Stomach (tissue), 9 donors: Measurements from ENCODE around the gene DHRS1. TPM values are rescaled to one million over a fixed set of nuclear protein-coding genes. Genes with fewer than 3 reads are reported as not detected.

Experiments
- DNase-seq, 2 donors: peaks; one replicate each; pipeline versions ENCODE4 v3.0.0 to v3.0.0-alpha.2; 2013 to 2019
- H3K27ac ChIP-seq, 5 donors: fragments of 200-600 bp in 4 of 5; sonication (generic) in 4 of 5; one replicate each; pipeline ENCODE4 v1.5.1; 2013 to 2019; ENCODE audit warnings: mild to moderate bottlenecking in 1 of 5, moderate library complexity in 1 of 5
- H3K27me3 ChIP-seq, 3 donors: fragments of 200-600 bp; sonication (generic); one replicate each; pipeline ENCODE4 v1.5.1; 2017 to 2019; ENCODE audit warnings: mixed run types in 1 of 3
- H3K36me3 ChIP-seq, 4 donors: fragments of 200-600 bp; sonication (generic); 1 replicate in 3 of 4; 2 replicates in 1 of 4; pipeline ENCODE4 v1.5.1; 2016 to 2019
- H3K4me1 ChIP-seq, 4 donors: fragments of 200-600 bp; sonication (generic); one replicate each; pipeline ENCODE4 v1.5.1; 2016 to 2019
- H3K4me3 ChIP-seq, 4 donors: fragments of 200-600 bp; sonication (generic) in 3 of 4; one replicate each; pipeline ENCODE4 v1.5.1; 2016 to 2019; ENCODE audit warnings: mild to moderate bottlenecking in 1 of 4
- H3K9me3 ChIP-seq, 4 donors: fragments of 200-600 bp; sonication (generic); one replicate each; pipeline ENCODE4 v1.5.1; 2016 to 2019
- EP300 ChIP-seq: sonication (generic); formaldehyde crosslinking; IDR thresholded peaks from one replicate; pipeline ENCODE4 v1.6.1; 2017; ENCODE audit warnings: antibody characterized with exemption
- POLR2A ChIP-seq, 4 donors: fragments of 450-650 bp; IDR thresholded peaks; one replicate each; pipeline ENCODE4 v1.6.1; 2016; ENCODE audit warnings: antibody characterized with exemption in 4 of 4, control low read depth in 2 of 4, mild to moderate bottlenecking in 1 of 4, moderate library complexity in 1 of 4
- POLR2AphosphoS5 ChIP-seq, 3 donors: sonication (generic); formaldehyde crosslinking; IDR thresholded peaks; one replicate each; pipeline ENCODE4 v1.6.1; 2016; ENCODE audit warnings: antibody characterized with exemption in 3 of 3
- WGBS, 5 donors: extraction: QIAGEN DNeasy Blood & Tissue Kit in 3 of 5; methylation state at CpG; one replicate each; pipeline versions ENCODE4 v1.1.5 to v1.1.7; 2013 to 2018; 5-methylcytosine and 5-hydroxymethylcytosine counted together
- intact Hi-C: fragments of 100-400 bp; cut with DNase I; formaldehyde crosslinking; loops from one replicate; pipeline ENCODE4 v1.15.1; 2023; ENCODE audit warnings: low total_unique reads
- polyA plus RNA-seq, 3 donors: library from polyadenylated mRNA; stranded (reverse); fragments of 200-250 nt; gene quantifications; one replicate each; pipeline ENCODE4 v1.2.3, GENCODE V29; 2013
- total RNA-seq, 5 donors: library from RNA; depleted of rRNA; stranded (reverse); fragments of >200 nt; gene quantifications; one replicate each; pipeline versions ENCODE4 v1.1.0 to v1.2.3, GENCODE V29; 2014 to 2016
- TF ChIP-seq, protein P1 (sequence below), 7 experiments: fragments of 450-650 bp in 4 of 7; fragments of 200-600 bp in 3 of 7; sonication (generic) in 3 of 7; IDR thresholded peaks; one replicate each; pipeline ENCODE4 v1.5.1; 2016 to 2019; ENCODE audit warnings: antibody characterized with exemption in 7 of 7, control low read depth in 2 of 7, mild to moderate bottlenecking in 1 of 7
- donor health status: healthy with polysubstance abuse.
- donor health status: Bipolar disorder and iron deficiency.
- donor health status: healthy.

Gene DHRS1
- total and polyA plus RNA-seq, 8 donors: 5.3 to 71.9 (median 25.1) TPM

DNA sequence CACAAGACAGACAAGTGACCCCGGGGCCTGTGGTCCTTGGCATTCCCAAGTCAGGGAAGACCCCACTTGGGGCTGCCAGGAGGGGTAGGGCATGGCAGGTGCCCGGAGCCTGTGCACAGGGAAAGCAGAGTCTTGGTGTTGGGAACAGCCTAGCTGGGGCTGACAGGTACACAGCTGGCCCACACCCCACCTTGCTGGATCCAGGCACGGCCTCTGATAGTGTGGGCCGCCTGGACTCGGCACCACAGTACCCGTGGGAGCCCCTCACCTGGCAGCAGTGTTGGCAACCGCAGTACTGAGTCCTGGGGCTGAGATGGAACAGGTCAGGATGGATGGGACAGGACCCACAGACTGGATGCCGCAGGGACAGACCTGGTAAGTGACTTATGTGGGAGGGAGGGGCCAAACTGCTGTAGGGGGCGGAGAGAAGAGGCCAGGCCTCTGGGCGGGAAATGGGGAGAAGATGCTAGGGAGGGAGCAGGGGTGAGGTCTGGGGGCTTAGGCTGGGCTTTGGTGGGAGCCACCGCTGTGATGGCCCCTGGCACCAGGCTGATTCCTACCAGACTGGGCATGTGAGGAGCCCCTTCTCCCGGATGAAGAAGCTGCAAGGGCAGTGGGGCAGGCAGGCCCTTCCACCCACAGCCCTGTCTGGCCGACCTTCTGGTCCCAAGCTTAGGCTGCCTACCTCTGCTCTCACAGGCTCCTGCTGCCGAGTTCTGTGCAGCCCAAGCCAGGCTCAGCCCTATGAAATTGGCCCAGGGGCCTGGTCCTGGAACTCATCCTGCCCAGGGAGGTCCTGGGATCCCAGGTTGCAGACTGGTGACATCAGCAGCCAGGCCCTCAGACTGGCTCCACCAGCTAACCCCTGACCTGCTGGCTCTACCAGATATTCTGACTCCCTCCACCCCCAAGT lies 36.5 kb downstream of the DHRS1 start, which contains the start of gene TGM1:
Gene TGM1, minus strand, starts transcription at position 357 of the 913 bp plus-strand sequence. CDS start 825 bp downstream, outside the sequence.
- peaks cover 21 to 63% (median 36%) of the 10 kb centered on the region in 4 donors for H3K36me3 ChIP-seq

DNA sequence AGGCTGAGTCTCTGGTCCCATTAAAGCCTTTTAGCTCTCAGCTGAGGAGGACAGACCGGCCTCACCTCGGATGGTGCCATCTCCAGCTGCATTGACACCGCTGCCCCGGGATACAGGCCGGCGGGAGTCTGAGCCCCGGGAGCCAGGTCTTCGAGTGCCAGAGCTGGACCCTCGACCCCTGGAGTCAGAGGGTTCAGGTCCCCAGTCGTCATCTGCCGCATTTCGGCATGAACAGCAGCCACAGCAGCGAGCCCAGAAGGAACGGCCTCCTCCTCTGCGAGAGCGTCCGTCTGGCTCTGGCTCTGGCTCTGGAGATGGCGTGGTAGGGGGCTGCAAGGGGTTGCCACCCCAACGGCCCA lies 37.6 kb downstream of the DHRS1 start:
- 89 to 92% (median 91%) methylated on average over 6 to 19 of the region's 19 CpGs for WGBS, 5 donors
- H3K9me3 ChIP-seq: no peaks in the 10 kb centered on the region
- H3K27me3 ChIP-seq: no peaks in the 10 kb centered on the region
- no peak overlapping the region for H3K27ac ChIP-seq
- peaks cover 0 to 12% (median 6%) of the 10 kb centered on the region in 4 donors for H3K4me1 ChIP-seq
- TF ChIP-seq EP300 (no peak), POLR2AphosphoS5 (IDR thresholded peaks at IDR 0.05) (no peak), POLR2A (IDR thresholded peaks at IDR 0.05) (no peak)
- TF ChIP-seq, protein P1, sequence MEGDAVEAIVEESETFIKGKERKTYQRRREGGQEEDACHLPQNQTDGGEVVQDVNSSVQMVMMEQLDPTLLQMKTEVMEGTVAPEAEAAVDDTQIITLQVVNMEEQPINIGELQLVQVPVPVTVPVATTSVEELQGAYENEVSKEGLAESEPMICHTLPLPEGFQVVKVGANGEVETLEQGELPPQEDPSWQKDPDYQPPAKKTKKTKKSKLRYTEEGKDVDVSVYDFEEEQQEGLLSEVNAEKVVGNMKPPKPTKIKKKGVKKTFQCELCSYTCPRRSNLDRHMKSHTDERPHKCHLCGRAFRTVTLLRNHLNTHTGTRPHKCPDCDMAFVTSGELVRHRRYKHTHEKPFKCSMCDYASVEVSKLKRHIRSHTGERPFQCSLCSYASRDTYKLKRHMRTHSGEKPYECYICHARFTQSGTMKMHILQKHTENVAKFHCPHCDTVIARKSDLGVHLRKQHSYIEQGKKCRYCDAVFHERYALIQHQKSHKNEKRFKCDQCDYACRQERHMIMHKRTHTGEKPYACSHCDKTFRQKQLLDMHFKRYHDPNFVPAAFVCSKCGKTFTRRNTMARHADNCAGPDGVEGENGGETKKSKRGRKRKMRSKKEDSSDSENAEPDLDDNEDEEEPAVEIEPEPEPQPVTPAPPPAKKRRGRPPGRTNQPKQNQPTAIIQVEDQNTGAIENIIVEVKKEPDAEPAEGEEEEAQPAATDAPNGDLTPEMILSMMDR (IDR thresholded peaks at IDR 0.05): no peak
- H3K36me3 ChIP-seq: peaks cover 9 to 53% (median 25%) of the 10 kb centered on the region in 4 donors
- intact Hi-C loops: no loop called here
- H3K4me3 ChIP-seq: no peak overlapping the region
- no peak for DNase-seq

More for the DNA sequence above, 36.5 kb downstream of the DHRS1 start, which contains the start of gene TGM1:
- no peaks in the 10 kb centered on the region for H3K27me3 ChIP-seq
- no peak for DNase-seq
- no peak within 1 kb of the TSS for H3K27ac ChIP-seq
- no peaks in the 10 kb centered on the region for H3K9me3 ChIP-seq
- no peak for TF ChIP-seq POLR2AphosphoS5 (IDR thresholded peaks at IDR 0.05)
- no peak for TF ChIP-seq EP300
- TF ChIP-seq, protein P1 (IDR thresholded peaks at IDR 0.05): no peak
- no peak for TF ChIP-seq POLR2A (IDR thresholded peaks at IDR 0.05)
- no peak within 1 kb of the TSS for H3K4me3 ChIP-seq
- WGBS, 5 donors: 71 to 84% (median 82%) methylated on average over 9 to 14 of the region's 14 CpGs
- H3K4me1 ChIP-seq: peaks cover 0 to 12% (median 6%) of the 10 kb centered on the region in 4 donors
- intact Hi-C loops: no loop called here

DNA sequence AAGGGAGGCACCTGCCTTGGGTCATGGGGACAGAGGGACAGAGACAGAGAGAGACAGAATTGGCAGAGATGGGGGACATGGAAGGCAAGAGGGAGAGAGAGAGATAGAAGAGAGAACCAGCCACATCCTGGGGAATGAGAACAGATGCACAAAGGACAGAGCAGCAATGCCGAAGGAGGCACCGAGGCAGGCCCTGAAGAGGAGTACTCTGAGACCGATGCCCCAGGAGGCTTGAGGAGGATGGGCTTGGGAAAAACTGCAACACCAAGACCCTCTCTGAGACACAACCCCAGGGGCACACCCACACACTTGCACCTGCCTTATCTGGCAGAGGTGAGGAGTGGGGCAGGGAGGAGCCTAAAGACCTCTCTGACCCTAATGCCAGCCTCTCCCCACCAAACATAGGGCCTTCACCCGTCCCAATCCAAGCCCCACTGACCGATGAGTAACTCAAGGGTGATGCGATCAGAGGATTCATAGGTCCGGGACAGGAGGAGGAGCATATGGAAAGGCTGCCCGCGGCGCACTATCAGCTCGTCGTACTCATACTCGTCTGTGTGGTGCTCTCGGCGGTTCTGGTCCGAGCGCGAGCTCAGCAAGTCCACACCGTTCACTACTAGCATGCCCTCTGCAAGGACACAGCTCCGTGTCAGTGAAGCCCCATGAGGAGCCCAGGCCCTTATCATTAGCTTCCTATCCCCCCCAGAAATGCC lies 38.2 kb downstream of the DHRS1 start:
- Histone ChIP-seq H3K36me3 (peaks cover 4 to 48% (median 20%) of the 10 kb centered on the region in 4 donors), H3K27me3 (no peaks in the 10 kb centered on the region), H3K27ac (no peak overlapping the region), H3K4me3 (no peak overlapping the region), H3K9me3 (no peaks in the 10 kb centered on the region), H3K4me1 (peaks cover 0 to 12% (median 6%) of the 10 kb centered on the region in 4 donors)
- intact Hi-C loops: no loop called here
- no peak for DNase-seq
- 87 to 93% (median 89%) methylated on average over 18 to 20 of the region's 20 CpGs for WGBS, 5 donors
- no peak for TF ChIP-seq EP300

DNA sequence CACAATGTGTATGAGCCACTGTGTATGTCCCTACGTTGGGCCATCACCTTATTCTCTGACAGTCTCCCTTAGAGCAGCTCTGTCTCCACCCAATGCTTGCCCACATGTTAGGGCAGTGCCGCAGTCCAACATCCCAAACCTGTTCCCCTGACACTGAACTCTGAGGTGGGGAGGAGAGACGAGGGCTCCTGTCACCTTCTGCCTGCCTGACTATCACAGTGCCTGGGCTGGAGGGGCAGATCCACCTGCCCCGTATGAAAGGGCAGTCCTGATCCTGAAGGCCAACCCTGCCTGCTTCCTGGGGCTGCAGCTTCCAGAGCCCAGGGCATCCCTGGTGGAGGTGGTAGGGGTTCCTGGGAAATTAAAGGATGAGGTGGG lies 38.8 kb downstream of the DHRS1 start:
- Histone ChIP-seq H3K4me3 (no peak overlapping the region), H3K27me3 (no peaks in the 10 kb centered on the region), H3K9me3 (no peaks in the 10 kb centered on the region), H3K4me1 (peaks cover 0 to 12% (median 6%) of the 10 kb centered on the region in 4 donors), H3K36me3 (peaks cover 0 to 44% (median 13%) of the 10 kb centered on the region in 4 donors), H3K27ac (no peak overlapping the region)
- 71 to 80% (median 73%) methylated on average over 2 to 4 of the region's 4 CpGs for WGBS, 5 donors
- TF ChIP-seq POLR2A (IDR thresholded peaks at IDR 0.05) (no peak), EP300 (no peak), POLR2AphosphoS5 (IDR thresholded peaks at IDR 0.05) (no peak)
- TF ChIP-seq, protein P1 (IDR thresholded peaks at IDR 0.05): no peak
- intact Hi-C loops: no loop called here
- DNase-seq: no peak
